NK-92 (cell line): Measurements from ENCODE around the gene DIP2C.

Experiments used
- DNase-seq: peaks from one replicate; lab custom pipeline; 2025; ENCODE audit not compliant: unreplicated experiment; lab: John Stamatoyannopoulos, UW

DIP2C gene

GRCh38 chr10:583433-583832 lies 106.0 kb downstream of the DIP2C start:
- no peak for DNase-seq

GRCh38 chr10:581776-582330 lies 107.6 kb downstream of the DIP2C start:
- DNase-seq, result no peak

DNA sequence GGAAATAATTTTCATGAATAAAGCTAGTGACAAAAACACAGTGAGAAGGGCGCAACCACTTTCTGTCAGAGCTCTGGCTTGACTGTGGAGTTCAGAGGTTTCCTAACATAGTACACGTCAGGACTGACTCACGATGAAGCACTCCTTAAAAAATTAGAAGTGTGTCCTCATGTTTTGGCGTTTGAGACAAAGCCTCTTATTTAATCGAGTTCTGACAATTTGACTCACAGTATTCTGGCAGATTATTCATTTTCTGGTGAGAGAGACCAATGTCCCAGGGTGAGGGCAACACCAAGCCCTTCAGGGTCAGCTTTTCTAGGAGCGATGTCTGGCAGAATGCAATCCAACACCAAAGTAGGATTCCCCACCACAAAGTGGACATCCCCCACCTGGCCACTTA lies 108.7 kb downstream of the DIP2C start:
- DNase-seq, result no peak

- no peak for DNase-seq
These were observed 113.4 kb downstream of the DIP2C start for GRCh38 chr10:576130-576465.

- no peak for DNase-seq
These were observed 113.9 kb downstream of the DIP2C start for GRCh38 chr10:575402-576129.

GRCh38 chr10:572696-573095 lies 116.8 kb downstream of the DIP2C start:
- DNase-seq, result no peak

GRCh38 chr10:571688-572451 lies 117.6 kb downstream of the DIP2C start:
- DNase-seq, result no peak

DNA sequence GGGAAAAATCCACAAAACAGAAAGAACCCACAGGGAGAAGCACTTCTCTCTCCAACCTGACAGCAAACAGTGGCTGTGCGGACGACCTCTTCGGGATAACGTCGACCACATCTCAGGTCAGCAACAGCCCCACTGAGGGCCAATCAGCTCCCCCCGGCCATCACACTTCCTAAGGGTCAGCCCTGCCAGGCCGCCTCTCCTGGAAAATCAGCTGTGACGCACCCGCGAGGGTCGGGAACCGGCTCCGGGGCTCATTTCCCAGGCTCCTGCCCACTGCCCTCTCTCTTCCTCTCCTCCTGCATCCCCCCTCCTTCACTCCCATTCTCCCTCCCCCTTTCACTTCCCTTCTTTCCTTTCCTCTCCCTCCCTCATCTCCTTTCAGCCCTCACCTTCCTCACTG lies 118.3 kb downstream of the DIP2C start:
- no peak for DNase-seq

DNA sequence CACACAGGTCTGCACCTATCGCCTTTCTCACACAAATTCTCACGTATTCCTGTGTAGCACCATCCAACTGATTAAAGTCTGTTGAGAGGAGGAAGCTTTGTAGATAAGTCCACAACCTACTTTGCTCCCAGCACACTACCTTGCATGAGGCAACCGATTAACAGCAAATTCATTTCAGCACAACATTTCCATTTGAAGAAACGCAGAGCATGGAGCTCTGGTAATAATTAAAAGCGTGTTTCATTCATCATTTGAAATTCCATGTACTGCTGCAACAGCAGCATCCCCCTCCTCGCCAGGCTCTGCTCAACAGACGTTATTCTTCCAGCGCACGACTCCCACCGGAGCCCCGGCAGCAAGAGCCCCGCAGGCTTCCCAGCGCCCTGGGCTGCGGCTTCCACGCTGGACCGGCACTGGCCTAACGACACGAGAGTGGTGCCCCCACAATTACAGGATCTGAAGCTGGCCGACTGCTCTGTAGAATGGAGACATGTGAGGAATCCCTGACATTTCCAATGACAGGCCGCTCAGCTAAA lies 118.8 kb downstream of the DIP2C start:
- DNase-seq, result no peak

GRCh38 chr10:569961-570627 lies 119.4 kb downstream of the DIP2C start:
- no peak for DNase-seq

DNA sequence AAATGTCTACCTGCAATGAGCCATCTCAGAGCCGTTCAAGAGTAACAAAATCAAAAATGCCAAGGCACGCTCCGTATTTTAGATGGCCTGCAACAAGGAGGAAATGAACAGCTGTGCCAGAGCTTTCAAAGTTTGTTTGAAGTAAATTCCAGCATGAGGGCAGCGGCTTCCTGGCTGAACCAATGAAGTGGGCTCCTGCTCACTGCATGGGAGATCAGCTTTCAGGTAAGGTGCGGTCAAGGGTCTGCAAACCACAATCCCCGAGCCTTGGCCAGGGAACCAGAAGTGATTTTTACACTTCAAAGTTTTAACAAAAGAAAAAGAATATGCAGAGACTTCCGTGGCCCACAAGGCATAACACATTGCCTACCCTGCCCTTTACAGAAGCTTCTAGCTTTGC lies 120.6 kb downstream of the DIP2C start:
- DNase-seq, result no peak

DNA sequence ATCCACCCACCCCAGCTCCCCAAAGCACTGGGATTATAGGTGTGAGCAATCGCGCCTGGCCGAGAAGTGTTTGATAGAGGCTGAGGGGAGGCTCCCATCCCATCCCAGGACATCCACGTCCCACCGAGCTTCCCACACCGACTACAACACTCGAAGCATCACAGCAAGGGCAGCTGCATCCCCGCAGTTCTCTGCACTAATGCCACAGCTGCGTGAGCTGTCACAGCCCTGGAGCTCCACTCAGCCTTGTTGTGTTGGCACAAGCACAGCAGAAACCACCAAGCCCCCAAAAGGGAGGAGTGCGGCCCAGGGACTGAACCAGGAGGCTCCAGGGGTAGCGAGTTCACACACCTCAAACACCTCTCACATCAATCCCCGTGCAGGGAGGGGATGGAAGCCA lies 121.6 kb downstream of the DIP2C start:
- no peak for DNase-seq

DNA sequence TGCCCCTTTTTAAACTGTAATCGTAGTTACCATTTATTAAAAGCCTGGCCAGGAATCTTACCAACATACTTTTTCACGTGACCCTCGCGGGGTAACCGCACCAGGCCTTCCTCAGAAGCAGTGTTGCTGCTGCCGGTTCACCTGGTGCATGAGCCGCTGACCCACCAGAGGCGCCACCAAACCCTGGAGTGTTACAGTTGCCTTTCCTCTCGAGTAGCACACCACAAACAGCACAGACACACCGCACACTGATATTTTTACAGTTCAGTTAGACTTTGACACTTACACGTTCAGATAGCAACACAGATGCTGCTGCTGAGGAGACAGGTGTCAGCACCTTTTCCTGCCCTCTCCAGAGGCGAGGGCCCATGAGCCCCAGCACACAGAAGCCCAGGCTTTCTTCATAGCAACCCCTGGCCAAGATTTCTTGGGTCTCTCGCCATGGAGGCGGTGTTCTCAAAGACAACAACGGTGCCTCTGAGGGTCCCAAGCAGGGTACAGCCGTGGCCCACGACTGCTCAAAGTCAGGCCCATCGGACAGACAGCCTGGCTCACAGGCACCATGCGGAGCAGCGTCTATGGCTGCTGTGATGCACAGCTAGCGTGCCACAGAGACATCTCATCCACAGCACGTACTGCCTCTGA lies 123.1 kb downstream of the DIP2C start:
- DNase-seq, result no peak

DNA sequence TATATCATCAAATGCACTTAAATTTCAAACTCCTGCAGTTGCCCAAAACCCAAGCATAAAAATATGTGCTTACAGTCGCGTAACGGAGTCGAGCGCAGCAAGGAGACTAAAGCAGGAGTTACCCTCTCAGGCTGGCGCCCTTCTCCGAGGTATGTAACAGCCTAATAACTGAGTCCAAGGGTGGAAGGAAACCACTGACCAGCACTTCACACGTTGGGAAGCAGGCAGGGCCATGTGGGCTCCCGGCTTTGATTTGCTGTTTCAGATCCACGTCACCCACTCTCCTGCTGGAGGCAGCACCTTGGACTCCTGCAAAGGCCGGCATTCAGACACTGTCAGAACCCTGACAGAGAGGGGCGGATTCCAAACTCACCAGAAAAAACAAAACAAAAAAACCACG lies 123.8 kb downstream of the DIP2C start:
- no peak for DNase-seq

DNA sequence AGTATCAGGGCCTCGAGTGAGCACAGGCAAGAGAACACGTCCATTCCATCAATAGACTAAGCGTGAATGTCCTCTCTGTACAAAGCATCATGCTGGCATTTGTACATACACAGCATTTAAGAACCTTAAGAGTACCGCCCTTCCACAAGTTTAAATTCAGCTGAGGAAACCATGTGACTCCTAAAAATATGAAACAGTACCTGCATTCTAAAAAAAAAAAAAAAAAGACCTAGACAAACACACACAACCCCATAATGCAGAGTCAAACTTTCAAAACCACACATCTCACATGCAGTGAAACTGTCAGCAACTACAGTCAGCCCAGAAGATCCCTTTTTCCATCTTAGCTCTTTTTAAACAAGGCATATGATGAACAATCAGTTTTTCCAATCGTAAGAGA lies 124.3 kb downstream of the DIP2C start:
- DNase-seq, result no peak

DNA sequence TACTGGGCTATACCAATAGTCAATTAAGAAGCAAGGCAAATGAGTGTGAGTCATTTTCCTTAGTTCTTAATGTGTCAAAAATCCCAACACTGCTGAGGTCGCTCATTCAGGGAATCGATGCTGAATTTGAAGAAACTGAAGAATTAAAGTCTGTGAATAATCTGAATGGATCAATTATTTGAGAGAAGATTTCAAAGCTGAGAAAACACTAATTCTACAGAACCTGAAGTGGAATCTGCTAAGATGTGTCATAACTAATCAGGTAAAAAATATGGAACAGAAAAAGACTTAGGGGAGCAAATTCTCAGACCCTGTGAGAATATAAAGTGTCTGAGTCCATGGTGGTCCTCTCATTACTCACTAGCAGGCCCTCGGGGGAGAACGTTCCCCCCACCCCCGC lies 125.6 kb downstream of the DIP2C start:
- DNase-seq, result no peak

DNA sequence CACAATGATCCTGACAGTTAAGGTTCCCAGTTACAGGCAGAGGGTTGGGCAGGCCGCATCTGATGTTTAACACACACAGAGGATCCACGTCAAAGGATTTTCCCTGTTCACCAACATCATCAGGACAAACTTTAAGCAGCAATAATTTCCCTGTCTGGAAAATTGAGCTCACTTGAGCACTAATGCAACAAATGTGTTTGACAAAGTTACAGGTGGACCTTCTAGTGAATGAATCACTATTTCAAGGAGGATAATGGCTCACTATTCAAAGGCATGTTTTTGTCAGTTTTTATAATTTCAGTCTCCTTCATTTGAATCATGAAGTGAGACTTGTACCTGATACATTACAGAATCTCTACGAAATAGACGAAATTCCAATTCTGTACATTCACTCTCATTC lies 127.3 kb downstream of the DIP2C start:
- DNase-seq, result no peak

- DNase-seq, result no peak
These were observed 127.7 kb downstream of the DIP2C start for GRCh38 chr10:561721-562120.

GRCh38 chr10:560314-560992 lies 129.0 kb downstream of the DIP2C start:
- no peak for DNase-seq

DNA sequence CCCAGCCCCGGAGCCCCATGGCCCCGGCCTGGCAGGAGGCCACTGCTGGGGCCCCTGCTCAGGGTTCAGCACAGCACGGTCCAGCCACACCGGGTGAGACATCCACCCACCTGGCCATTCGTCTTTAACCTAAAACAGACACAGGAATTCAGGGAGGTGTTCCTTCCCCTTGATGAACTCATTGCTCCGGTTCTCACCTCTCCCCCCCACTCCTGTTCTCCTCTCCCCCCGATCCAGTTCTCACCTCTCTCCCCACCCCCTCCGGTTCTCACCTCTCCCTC lies 129.8 kb downstream of the DIP2C start:
- no peak for DNase-seq
